Heart right ventricle (tissue), 16 donors: ENCODE results near the gene NDEL1. TPM values are rescaled to one million over a fixed set of nuclear protein-coding genes. Genes with fewer than 3 reads are reported as not detected.

ENCODE experiments used
- ATAC-seq, 8 donors: fragments of 200-7000 bp; cut with Tn5 transposase; one replicate each; pipeline ENCODE4 v1.9.1; 2020; ENCODE audit warnings: mild to moderate bottlenecking in 8 of 8, moderate library complexity in 8 of 8, moderate number of reproducible peaks in 1 of 8
- DNase-seq, 2 donors: peaks; one replicate each; pipeline ENCODE4 v3.0.0-alpha.2; 2020
- H3K27ac ChIP-seq, 10 donors: fragments of 200-600 bp; sonication (generic) in 2 of 10; one replicate each; pipeline versions ENCODE4 v1.5.0 to v1.8.0; 2020 to 2022; ENCODE audit warnings: mild to moderate bottlenecking in 3 of 10
- H3K27me3 ChIP-seq, 7 donors: fragments of 200-600 bp; one replicate each; pipeline ENCODE4 v1.8.0; 2021 to 2022; ENCODE audit warnings: mild to moderate bottlenecking in 2 of 7
- H3K36me3 ChIP-seq, 9 donors: fragments of 200-600 bp; sonication (generic) in 1 of 9; one replicate each; pipeline versions ENCODE4 v1.5.0 to v1.8.0; 2020 to 2022; ENCODE audit warnings: mild to moderate bottlenecking in 2 of 9
- H3K4me1 ChIP-seq, 9 donors: fragments of 200-600 bp; sonication (generic) in 1 of 9; one replicate each; pipeline versions ENCODE4 v1.5.0 to v1.8.0; 2020 to 2022; ENCODE audit warnings: mild to moderate bottlenecking in 4 of 9
- H3K4me3 ChIP-seq, 10 donors: fragments of 200-600 bp; sonication (generic) in 2 of 10; one replicate each; pipeline versions ENCODE4 v1.5.0 to v1.8.0; 2020 to 2022; ENCODE audit warnings: mild to moderate bottlenecking in 7 of 10, moderate library complexity in 2 of 10
- H3K9me3 ChIP-seq, 11 donors: fragments of 200-600 bp in 10 of 11; sonication (generic) in 2 of 11; one replicate each; pipeline versions ENCODE4 v1.5.0 to v1.8.0; 2013 to 2022; ENCODE audit warnings: mild to moderate bottlenecking in 2 of 11, control low read depth in 1 of 11, moderate library complexity in 1 of 11
- CTCF ChIP-seq, 9 donors: fragments of 200-600 bp; sonication (generic) in 2 of 9; IDR thresholded peaks; one replicate each; pipeline versions ENCODE4 v1.5.0 to v1.8.0; 2021 to 2022; ENCODE audit warnings: antibody characterized with exemption in 9 of 9, mild to moderate bottlenecking in 5 of 9, moderate library complexity in 1 of 9
- WGBS, 2 donors: extraction: QIAGEN DNeasy Blood & Tissue Kit; methylation state at CpG; one replicate each; pipeline ENCODE4 v1.1.7; 2013; ENCODE audit warnings: inconsistent platforms in 1 of 2; 5-methylcytosine and 5-hydroxymethylcytosine counted together
- intact Hi-C, 10 donors: fragments of 100-400 bp; cut with DNase I; formaldehyde crosslinking; loops; one replicate each; pipeline versions ENCODE4 v1.11.1 to v1.14.2; 2022
- polyA plus RNA-seq, 2 donors: library from polyadenylated mRNA; stranded (reverse); fragments of 200-250 nt; gene quantifications; one replicate each; pipeline ENCODE4 v1.2.3, GENCODE V29; 2013
- total RNA-seq, 10 donors: library from RNA; stranded (reverse); fragmentation: NEBNext Ultra II Directional in 3 of 10; extraction: Animal tissue kit (Norgen Biotek cat#: 25700) in 3 of 10; gene quantifications; one replicate each; pipeline versions ENCODE4 v1.2.1 to v1.2.4, GENCODE V29; 2021 to 2023
- donor health status: Arrhythmogenic right ventricular cardiomyopathy.
- donor health status: ischemic (EF 13 %, LVEDD 7.1; RV severe dilation, severe dysfunction).
- donor health status: healthy with polysubstance abuse.
- donor health status: DM: no; HTN: yes; CAD: no.
- donor health status: DM: no; HTN: no; CAD: no.
- donor health status: ischemic (EF 25% LVEDD 6.9; RV normal size, moderate dysfunction).
- donor health status: ischemic (EF 25% LVEDD 5.7; RV mildly dilated, moderate dysfunction).
- donor health status: healthy.
- donor health status: DM: yes; HTN: yes; CAD: no.
- donor health status: Ischemic cardiomyopathy.
- donor health status: ischemic (EF 35%, LVEDD 5.7; RV mildly dilated, moderate dysfunction).
- donor health status: nonischemic (EF 11% LVEDD 7.7; RV severe dilation, severe dysfunction).
- donor health status: DM: yes; HTN: yes; CAD: no.
- donor health status: PGD.
- donor health status: ischemic (EF 29% LVEDD 5.4; RV normal size, mild dysfunction).
- donor health status: nonischemic (EF 23%, LVEDD 6.1; RV moderate dilation, normal function).

The NDEL1 gene
- total and polyA plus RNA-seq, 12 donors, result 21.2 to 37.0 (median 26.9) TPM

DNA sequence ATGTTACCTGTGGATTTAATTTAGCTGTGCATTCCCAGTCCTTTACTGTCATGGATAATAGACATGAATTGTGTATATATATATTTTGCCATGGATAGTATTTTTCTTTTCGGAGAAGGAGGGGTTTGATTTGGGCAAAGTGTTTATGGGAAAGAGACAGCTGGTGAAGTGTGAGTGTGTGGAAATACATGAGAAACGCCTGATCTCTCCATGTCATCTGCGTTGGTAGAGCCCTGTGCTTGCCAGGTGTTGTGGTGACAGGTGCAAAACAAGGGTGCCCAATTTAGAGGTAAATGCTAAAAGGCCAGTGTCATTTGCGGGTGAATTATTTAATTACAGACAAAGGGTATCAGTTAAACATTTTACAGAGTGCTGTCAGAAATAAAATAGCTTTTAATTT lies 23.4 kb downstream of the NDEL1 start:
- ATAC-seq, result no peak
- no peaks in the 10 kb centered on the region for H3K9me3 ChIP-seq
- no peaks in the 10 kb centered on the region for H3K27me3 ChIP-seq
- no peak overlapping the region for H3K4me3 ChIP-seq
- intact Hi-C loops, result no loop called here
- peaks cover 0 to 8% (median 0%) of the 10 kb centered on the region in 9 donors for H3K4me1 ChIP-seq
- WGBS, 2 donors, result 91 to 94% methylated on average over 4 of the region's 4 CpGs
- H3K27ac ChIP-seq, result no peak overlapping the region
- TF ChIP-seq CTCF (IDR thresholded peaks at IDR 0.05), result no peak
- H3K36me3 ChIP-seq, result peaks cover 0 to 100% (median 83%) of the 10 kb centered on the region in 9 donors
- no peak for DNase-seq

DNA sequence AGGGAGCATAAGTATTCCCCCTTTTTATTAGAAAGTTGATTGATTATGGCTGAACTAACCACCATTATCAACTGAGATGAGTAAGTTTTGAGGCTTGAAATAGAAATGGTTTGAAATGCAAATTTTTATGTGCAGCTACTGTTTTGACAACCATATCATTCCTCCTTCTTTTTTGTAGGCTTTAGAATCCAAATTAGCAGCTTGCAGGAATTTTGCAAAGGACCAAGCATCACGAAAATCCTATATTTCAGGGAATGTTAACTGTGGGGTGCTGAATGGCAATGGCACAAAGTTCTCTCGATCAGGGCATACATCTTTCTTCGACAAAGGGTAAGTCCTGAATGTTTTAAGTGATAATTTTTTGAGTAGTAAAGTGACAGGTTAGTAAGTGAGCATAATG lies 24.1 kb downstream of the NDEL1 start:
- WGBS, 2 donors, result 96 to 97% methylated on average over 3 of the region's 3 CpGs
- Histone ChIP-seq H3K9me3 (no peaks in the 10 kb centered on the region), H3K4me1 (peaks cover 0 to 9% (median 3%) of the 10 kb centered on the region in 9 donors), H3K27me3 (no peaks in the 10 kb centered on the region), H3K27ac (no peak overlapping the region), H3K4me3 (no peak overlapping the region), H3K36me3 (peaks cover 0 to 100% (median 81%) of the 10 kb centered on the region in 9 donors)
- no peak for DNase-seq
- intact Hi-C loops, result no loop called here
- ATAC-seq, result no peak
- TF ChIP-seq CTCF (IDR thresholded peaks at IDR 0.05), result no peak

GRCh38 chr17:8462564-8462963 lies 26.9 kb downstream of the NDEL1 start:
- DNase-seq (no peak), ATAC-seq (no peak)
- Histone ChIP-seq H3K27me3 (no peaks in the 10 kb centered on the region), H3K4me3 (no peak overlapping the region), H3K36me3 (peaks cover 0 to 100% (median 65%) of the 10 kb centered on the region in 9 donors), H3K27ac (no peak overlapping the region), H3K4me1 (peaks cover 0 to 34% (median 14%) of the 10 kb centered on the region in 9 donors), H3K9me3 (no peaks in the 10 kb centered on the region)
- 72 to 74% methylated on average over 5 of the region's 5 CpGs for WGBS, 2 donors
- TF ChIP-seq CTCF (IDR thresholded peaks at IDR 0.05), result no peak
- intact Hi-C loops, result no loop called here

GRCh38 chr17:8463099-8463498 lies 27.4 kb downstream of the NDEL1 start:
- H3K4me1 ChIP-seq, result peaks cover 0 to 39% (median 14%) of the 10 kb centered on the region in 9 donors

More at GRCh38 chr17:8463099-8463498, 27.4 kb downstream of the NDEL1 start:
- Histone ChIP-seq H3K9me3 (no peaks in the 10 kb centered on the region), H3K4me3 (no peak overlapping the region), H3K36me3 (peaks cover 0 to 100% (median 65%) of the 10 kb centered on the region in 9 donors), H3K27me3 (no peaks in the 10 kb centered on the region), H3K27ac (no peak overlapping the region)
- intact Hi-C loops, result no loop called here
- DNase-seq (no peak), ATAC-seq (no peak)
- no peak for TF ChIP-seq CTCF (IDR thresholded peaks at IDR 0.05)
- 81 to 86% methylated on average over 5 of the region's 5 CpGs for WGBS, 2 donors
